ENCODE data around the gene HNRNPA2B1. TPM values are rescaled to one million over a fixed set of nuclear protein-coding genes. Genes with fewer than 3 reads are reported as not detected.

The HNRNPA2B1 gene
- total RNA-seq = 287 and 348 TPM in 2 replicates

DNA sequence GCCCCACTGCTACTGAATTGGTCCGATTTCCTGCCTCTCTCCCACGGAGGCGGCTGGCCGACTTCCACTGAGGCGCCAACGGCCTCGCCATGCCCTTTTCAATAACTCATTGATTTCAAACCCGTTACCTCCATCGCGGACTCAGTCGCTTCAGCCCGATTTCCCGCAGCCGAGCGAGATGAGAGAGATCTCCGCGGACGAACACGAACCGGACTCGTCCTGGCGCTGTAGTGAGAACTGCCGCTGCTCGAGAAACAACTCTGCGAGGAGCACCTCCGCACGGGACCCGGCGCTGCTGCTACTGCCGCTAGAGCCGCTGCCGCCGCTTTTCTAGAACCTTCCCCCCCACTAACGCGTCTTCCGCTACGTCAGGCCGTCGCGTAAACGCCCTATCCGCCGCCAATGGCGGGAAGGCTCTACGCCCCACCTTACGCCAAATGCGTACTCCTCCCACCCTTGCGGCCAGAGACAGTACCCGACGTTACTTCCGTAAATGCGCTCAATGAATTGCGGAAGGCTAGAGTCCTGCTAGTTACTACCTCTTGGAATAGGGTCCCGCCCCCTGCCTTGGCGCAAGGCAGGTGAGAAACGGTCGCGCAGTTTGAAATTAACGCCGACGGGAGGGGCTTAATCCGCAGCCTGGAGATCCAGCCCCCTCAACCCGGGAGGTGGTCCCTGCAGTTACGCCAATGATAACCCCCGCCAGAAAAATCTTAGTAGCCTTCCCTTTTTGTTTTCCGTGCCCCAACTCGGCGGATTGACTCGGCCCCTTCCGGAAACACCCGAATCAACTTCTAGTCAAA, at the start of gene HNRNPA2B1:
HNRNPA2B1 (minus strand) TSS at position 303 of the 803 bp plus-strand sequence; CDS start at position 134, 169 bp downstream.
- H3K4me3 ChIP-seq (ENCODE audit: low read depth, low read length) = peak within 1 kb of the TSS; percentile 94
- TF ChIP-seq, protein P1, sequence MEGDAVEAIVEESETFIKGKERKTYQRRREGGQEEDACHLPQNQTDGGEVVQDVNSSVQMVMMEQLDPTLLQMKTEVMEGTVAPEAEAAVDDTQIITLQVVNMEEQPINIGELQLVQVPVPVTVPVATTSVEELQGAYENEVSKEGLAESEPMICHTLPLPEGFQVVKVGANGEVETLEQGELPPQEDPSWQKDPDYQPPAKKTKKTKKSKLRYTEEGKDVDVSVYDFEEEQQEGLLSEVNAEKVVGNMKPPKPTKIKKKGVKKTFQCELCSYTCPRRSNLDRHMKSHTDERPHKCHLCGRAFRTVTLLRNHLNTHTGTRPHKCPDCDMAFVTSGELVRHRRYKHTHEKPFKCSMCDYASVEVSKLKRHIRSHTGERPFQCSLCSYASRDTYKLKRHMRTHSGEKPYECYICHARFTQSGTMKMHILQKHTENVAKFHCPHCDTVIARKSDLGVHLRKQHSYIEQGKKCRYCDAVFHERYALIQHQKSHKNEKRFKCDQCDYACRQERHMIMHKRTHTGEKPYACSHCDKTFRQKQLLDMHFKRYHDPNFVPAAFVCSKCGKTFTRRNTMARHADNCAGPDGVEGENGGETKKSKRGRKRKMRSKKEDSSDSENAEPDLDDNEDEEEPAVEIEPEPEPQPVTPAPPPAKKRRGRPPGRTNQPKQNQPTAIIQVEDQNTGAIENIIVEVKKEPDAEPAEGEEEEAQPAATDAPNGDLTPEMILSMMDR (conservative IDR thresholded peaks at IDR 0.05; ENCODE audit: low read depth, low read length) = no peak
- DNase-seq (ENCODE audit: low read depth) = peak; percentile 84

DNA sequence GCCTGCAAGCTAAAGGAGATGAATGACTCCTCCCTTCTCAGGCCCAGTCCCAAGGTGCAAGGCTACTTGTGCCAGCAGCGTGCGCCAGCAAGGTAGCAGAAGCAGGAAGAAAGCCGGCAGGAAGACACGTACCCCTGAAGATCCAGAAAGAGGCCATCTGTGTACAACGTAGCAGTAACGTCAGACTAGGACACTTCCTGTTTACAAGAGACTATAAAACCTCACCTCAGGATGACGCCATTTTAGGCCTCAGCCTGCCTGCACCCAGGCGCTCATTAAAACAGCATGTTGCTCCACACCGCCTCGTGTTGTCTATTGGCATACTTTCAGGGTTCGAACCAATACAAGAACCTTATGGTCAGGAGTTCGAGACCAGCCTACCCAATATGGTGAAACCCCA, 49.7 kb upstream of the HNRNPA2B1 start:
- no peak for DNase-seq (ENCODE audit: low read depth)
- H3K4me3 ChIP-seq (ENCODE audit: low read depth, low read length) = no peak overlapping the region

DNA sequence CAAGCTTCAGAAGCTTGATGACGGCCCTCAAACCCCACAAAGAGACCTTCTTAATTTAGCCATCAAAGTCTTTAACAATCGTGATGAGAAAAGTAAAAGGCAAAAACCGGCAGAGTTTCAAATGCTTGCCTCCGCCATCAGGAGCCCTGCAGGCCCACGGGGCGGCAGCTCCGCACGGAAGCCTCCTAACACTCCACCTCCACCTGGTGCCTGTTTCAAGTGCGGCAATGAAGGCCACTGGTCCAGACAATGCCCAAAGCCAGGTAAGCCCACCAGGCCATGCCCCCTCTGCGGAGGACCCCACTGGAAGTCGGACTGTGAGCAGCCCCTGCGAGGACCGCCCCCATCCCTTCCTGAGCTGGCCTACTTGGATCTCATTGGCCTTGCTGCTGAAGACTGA, 44.6 kb upstream of the HNRNPA2B1 start:
- DNase-seq (ENCODE audit: low read depth) = no peak
- TF ChIP-seq, protein P1 (conservative IDR thresholded peaks at IDR 0.05; ENCODE audit: low read depth, low read length) = no peak
- H3K4me3 ChIP-seq (ENCODE audit: low read depth, low read length) = no peak overlapping the region

More for the DNA sequence above, 49.7 kb upstream of the HNRNPA2B1 start:
- TF ChIP-seq, protein P1 (conservative IDR thresholded peaks at IDR 0.05; ENCODE audit: low read depth, low read length) = no peak

DNA sequence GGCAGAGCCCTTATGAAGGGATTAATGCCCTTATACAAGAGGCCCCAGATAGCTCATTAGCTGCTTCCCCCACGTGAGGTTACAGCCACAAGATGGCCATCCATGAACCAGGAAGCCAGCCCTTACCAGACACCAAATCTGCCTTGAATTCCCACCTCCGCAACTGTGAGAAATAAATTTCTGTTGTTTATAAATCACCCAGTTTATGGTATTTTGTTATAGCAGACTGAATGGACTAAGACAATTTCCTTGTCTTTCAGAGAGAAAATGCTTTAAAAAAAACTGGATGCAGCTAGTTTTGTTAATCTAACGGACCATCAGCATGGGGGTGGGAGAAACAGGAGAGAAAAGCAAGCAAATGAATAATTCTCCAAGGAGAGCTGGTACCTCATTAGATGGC, 37.5 kb upstream of the HNRNPA2B1 start:
- DNase-seq (ENCODE audit: low read depth) = no peak
- H3K4me3 ChIP-seq (ENCODE audit: low read depth, low read length) = no peak overlapping the region

DNA sequence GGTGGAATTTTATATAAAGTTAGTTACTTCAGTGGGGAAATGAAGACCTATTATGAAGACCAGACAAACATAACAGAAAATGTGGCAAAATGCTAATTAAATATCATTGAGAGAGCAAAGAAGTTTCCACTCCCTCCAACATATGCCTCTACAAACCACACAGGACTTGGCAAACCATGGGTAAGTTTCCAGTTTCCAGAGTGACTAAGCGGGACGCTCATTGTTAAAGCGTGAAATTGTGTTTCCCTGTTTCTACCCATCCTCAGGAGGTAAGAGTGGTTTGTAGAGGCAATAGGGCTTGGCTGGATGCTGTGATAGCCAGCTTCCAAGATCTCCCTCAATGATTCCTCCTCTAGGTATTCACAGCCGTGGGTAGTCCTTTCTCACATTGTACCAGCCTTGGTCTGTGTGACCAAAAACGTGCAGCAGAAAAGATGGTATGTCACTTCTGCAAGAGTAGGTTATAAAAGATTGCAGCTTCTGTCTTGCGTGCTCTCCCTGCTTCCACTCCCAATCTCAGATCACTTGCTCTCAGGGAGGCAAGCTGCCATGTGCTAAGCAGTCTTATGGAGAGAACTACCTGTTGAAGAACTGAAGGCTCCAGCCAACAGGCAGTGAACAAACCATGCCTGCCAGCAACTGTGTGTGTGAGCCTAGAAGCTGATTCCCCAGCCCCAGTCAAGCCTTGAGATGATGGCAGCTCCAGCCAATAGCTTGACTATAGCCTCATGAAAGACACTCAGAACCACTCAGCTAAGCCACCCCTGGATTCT, 36.7 kb upstream of the HNRNPA2B1 start:
- no peak for DNase-seq (ENCODE audit: low read depth)
- no peak overlapping the region for H3K4me3 ChIP-seq (ENCODE audit: low read depth, low read length)
- TF ChIP-seq, protein P1 (conservative IDR thresholded peaks at IDR 0.05; ENCODE audit: low read depth, low read length) = no peak

More for the DNA sequence above, 37.5 kb upstream of the HNRNPA2B1 start:
- TF ChIP-seq, protein P1 (conservative IDR thresholded peaks at IDR 0.05; ENCODE audit: low read depth, low read length) = no peak

DNA sequence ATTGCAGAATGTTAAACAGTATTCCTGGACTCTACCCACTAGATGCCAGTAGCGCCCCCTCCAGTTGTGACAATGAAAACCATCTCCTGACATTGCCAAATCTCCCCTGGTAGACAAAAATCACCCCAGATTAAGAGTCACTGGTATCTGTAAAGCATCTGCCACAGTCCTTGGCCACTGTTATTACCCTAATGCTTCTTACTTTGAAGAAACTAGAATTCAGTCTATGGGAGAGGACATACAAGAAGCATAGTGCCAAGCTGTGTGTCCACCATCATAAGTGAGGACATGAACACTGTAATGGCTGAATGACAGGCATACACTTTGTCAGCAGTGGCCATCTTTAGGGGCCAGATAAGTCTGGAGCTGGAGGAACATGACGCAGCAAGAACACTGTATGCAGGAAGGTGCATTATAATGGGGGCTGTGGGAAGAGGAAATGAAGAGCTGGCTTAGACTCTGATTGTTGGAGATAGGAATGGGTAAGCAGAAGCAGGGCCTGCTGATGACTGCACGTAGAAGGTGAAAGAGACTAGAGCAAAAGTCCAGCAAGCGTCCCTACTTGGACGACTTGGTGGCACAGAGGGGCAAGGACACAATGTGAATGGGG, 33.5 kb upstream of the HNRNPA2B1 start:
- TF ChIP-seq, protein P1 (conservative IDR thresholded peaks at IDR 0.05; ENCODE audit: low read depth, low read length) = no peak
- DNase-seq (ENCODE audit: low read depth) = no peak
- no peak overlapping the region for H3K4me3 ChIP-seq (ENCODE audit: low read depth, low read length)

Measured in epithelial cell of proximal tubule (primary cell).